ENCODE results near the gene LRRC42. TPM values are rescaled to one million over a fixed set of nuclear protein-coding genes. Genes with fewer than 3 reads are reported as not detected.

Gene LRRC42
- total RNA-seq, 1 donor from 2014 or later = 39.9 TPM

- DNase-seq (ENCODE audit: low read depth) = no peak
Observed at GRCh38 chr1:53942127-53942957, 3.8 kb upstream of the LRRC42 start.

DNA sequence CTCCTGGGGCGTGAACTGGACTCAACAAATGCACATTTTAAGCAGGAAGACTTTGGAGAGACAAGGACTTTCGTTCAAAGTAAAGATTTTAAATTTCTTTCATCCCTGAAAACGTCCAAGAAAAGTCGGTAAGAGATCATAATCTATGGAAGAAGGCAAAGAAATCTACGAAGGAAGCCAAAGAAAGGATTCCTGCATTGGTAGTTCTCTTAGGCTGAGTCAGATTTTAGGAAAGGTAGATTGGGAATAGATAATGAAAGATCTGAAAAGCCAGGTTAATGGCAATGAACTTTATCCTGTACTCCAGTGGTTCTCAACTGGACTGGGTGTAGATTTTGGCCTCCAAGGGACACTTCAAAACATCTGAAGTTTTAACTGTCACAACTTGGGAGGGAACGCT, 3.1 kb upstream of the LRRC42 start:
- no peak for DNase-seq (ENCODE audit: low read depth)

DNA sequence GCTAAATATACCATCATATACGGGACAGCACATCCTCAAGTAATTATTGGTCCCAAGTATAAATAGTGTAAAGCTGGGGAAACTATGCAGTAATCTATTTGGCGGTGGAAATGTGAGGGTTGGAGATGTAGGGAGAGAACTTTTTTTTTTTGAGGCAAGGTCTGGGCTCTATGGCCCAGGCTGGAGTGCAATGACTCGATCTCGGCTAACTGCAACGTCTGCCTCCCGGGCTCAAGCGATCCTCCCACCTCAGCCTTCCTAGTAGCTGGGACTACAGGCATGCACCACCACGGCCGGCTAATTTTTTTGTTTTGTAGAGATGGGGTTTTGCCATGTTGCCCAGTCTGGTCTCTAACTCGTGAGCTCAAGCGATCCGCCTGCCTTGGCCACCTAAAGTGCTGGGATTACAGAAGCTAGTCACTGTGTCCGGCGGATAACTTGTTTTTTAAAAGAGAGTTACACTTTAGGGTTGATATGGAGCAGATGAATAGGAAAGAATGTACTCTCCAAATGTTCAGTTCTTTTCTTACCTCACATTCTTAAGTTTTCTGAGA, 2.6 kb upstream of the LRRC42 start:
- DNase-seq (ENCODE audit: low read depth) = no peak

- DNase-seq (ENCODE audit: low read depth) = no peak
Observed at GRCh38 chr1:53944469-53945182, 1.5 kb upstream of the LRRC42 start.

GRCh38 chr1:53945183-53945432, 1.0 kb upstream of the LRRC42 start:
- no peak for DNase-seq (ENCODE audit: low read depth)

DNA sequence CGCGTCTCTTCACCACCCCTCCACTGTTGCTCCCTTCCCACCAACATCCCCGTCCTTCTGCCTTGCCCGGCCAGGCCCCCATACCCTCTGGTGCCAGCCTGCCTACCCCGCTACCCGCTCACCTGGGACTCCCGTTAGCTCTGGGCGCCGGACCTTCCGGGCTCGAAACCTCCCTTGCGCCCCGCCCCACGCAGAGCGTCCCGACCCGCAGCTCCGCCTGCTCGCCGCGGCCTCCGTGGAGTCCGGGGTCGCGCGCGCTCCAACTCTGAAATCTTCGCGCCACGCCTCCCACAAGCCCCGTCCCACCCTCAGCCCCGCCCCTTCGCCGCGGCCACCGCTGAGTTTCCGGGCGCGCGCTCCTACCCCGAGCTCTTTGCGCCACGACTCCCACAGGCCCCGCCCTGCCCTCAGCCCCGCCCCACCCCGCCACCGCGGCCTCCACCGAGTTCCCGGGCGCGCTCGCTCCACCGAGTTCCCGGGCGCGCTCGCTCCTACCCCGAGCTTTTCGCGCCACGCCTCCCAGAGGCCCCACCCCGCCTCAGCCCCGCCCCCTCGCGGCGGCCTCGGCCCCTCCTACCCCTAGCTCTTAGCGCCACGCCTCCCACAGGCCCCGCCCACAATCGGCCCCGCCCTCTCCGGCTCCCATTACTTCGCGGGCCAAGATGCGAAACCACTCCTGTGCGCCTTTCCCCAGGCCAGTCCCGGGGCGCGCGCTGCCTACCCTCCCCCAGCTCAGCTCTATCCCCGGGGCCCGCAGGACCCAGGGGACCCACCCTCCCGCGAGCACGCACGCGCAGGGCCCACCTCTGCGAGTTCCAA, 508 bp upstream of the LRRC42 start, which contains the start of gene IFT25:
TSS of gene IFT25 (minus strand) at position 267 of the 819 bp plus-strand sequence. CDS start 5,617 bp downstream, outside the sequence.
- peak; percentile 96 for DNase-seq (ENCODE audit: low read depth)

DNA sequence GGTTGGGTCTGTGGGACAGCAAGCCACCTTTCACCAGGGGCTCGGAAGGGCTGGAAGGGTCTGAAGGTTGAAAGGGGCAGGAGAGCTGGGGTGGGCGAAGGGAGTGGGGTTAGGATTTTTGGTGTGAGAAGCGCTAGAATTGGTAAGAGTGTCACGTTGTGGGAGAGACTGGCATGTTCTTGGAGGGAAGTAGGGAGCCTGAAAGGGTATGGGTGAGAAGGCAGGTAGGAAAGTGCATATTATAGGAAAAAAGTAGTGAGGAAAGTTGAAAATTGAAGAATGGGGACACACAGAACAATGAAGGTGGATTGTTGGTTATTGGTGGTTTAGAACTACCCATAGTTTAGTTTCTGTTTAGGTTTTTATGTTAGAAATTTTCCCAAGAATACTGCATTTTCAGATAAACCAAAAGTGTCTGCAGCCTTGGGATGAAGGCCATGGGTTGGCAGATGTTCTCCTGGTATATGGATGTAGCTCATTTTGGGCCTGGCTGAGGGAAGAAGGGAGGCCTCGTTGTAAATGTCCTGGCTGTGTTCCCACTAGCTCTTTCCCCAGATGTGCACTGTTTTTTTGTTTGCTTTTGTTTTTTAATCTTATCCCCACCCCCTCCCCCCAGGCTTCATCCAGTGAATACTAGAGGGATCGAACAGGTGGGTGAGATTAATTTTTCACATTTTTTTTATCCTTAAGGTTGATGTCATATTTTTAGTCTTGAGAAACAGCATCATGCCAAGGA, 1.2 kb downstream of the LRRC42 start:
- no peak for DNase-seq (ENCODE audit: low read depth)

DNA sequence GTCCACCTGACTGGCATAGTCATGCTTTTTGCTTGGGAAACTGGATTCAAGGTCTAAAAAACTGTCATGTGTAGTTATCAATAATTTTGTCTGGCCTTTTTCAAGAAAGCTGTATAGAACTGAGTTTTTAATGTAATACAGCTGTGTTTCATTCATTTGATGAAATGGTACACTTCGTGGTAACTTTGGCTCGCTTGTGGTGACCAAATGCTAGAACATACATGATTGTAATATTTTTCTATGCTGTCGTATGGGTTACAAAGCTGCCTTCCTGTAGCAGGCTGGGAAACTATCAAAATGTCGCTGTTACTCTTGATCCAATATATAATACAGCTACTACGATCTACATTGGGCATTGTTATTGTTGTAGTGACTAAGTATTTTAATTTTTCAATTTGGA, 2.1 kb downstream of the LRRC42 start:
- DNase-seq (ENCODE audit: low read depth) = no peak

DNA sequence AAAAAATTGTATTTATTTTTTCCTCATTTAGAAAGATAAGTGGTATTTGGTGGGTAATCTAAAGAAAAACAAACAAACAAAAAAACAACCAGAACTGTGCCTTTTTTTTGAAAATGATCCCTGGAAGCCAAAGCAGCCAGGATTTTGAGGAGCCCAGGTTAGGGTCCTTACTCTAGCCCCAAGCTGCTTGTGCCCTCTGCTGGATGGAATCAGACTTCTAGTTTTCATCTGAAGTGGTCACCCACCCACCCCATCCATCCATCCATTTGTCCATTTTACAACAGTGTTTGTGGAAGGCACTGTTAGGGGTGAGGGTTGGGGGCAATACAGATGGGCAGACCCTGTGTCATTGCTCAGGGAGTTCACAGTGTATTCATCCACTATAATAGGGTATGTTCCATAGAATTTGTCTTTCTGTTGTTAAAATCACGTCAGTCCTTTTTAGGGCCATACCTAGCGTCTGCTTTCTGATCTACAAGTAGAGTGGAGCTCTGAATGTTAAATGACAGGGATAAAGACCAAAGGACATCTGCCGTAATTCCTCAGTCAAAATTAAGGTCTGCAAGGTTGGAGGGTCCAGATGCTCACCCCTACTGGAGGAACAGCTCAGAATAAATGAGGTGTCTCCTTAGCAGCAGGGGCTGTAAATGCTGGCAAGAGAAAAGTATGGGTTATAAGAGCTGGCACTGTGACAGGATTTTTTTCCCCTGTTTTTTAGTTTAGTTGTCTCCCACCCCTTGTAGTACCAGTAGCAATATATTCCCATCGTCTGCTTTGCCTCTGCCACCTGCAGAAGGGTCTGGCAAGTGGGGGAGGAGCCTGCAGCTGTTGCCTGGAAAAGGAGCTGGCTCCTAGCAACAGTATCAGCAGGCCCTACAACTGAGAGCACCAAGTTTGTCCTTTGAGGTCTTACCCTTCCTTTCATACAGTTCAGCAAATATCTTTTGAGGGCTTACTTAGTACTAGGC, 3.2 kb downstream of the LRRC42 start:
- DNase-seq (ENCODE audit: low read depth) = peak; percentile 43

DNA sequence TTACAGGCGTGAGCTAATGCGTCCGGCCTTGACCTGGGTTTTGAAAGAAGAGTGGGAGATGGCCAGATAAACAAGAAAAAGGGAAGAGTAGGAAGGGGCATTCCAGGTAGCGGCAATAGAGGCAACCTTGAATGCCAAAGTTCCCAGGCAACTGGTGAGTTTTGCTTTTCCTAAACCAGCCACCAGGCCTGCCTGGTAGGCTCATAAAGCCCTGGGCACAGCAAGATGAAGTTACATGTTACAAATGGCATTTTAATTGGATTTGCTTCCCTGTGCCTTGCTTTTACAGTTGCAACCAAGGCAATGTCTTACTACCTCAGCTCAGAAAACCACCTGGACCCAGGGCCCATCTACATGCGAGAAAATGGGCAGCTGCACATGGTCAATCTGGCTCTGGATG, 5.5 kb downstream of the LRRC42 start:
- DNase-seq (ENCODE audit: low read depth) = no peak

- no peak for DNase-seq (ENCODE audit: low read depth)
Observed at GRCh38 chr1:53954128-53954527, 8.0 kb downstream of the LRRC42 start.

GRCh38 chr1:53956308-53957168, 10.4 kb downstream of the LRRC42 start:
- DNase-seq (ENCODE audit: low read depth) = no peak

GRCh38 chr1:53957194-53957818, 11.2 kb downstream of the LRRC42 start:
- no peak for DNase-seq (ENCODE audit: low read depth)

- peak; percentile 28 for DNase-seq (ENCODE audit: low read depth)
Observed at GRCh38 chr1:53959664-53960250, 13.6 kb downstream of the LRRC42 start.

- no peak for DNase-seq (ENCODE audit: low read depth)
Observed at GRCh38 chr1:53962395-53962794, 16.2 kb downstream of the LRRC42 start.

DNA sequence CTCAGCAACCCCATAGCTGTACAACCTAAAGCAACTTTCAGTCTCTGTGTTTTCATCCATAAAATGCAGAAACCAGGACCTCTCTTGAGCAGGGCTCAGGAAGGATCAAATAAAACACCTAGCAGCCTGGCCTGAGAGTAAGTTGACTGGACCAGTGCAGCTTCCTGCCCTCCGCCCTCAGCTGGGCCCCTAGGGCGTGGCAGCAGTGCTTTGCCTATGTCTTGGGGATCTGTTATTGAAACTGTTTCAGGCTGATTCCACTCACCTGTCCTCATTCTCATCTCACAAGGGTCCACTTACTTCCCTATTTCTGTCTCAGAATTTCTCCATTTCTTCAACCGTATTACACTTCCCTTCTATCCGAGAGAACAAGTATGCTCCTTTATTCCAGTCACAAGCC, 17.3 kb downstream of the LRRC42 start:
- DNase-seq (ENCODE audit: low read depth) = no peak

DNA sequence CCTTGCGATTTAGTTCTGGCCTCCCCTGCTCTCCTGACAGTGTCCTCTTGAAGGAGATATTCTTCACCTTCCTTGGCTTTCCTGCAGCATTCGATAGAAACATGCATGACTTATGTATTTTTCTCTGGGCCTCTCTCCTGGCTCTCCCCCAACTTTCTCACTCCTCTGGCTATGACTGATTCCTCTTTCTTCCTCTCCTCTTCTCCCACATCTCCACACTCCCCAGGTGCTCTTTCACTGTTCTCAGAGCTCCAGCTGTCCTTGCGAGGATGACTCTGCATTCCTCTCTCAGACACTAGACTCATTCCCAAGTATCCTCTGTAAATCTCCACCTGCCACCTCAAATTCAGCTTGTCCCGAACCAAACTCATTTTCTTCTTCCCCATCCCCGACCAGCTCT, 18.0 kb downstream of the LRRC42 start:
- no peak for DNase-seq (ENCODE audit: low read depth)

DNA sequence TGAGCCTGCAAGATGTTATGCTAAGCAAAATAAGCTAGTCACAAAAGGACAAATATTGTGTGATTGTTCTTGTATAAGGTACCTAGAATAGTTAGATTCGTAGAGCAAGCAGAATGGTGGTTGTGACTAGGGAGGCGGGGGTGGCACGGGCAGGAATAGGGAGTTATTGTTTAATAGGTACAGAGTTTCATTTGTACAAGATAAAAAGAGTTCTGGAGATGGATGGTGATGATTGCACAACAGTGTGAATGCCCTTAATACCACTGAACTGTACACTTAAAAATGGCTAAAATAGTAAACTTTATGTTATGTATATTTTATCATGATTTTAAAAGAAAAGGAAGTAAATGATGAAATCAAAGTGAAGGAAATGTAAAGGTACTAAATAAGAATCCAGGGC, 20.6 kb downstream of the LRRC42 start:
- DNase-seq (ENCODE audit: low read depth) = no peak

Data from myocyte (in vitro differentiated cells).